Heart left ventricle (tissue), 13 donors: Measurements from ENCODE around the gene BMPR1A.

Experiments used
- CTCF ChIP-seq, 12 donors: fragments of 200-600 bp; sonication (generic) in 4 of 12; IDR thresholded peaks; one replicate each; pipeline versions ENCODE4 v1.5.0 to v1.8.0; 2018 to 2022; ENCODE audit warnings: antibody characterized with exemption in 12 of 12, mild to moderate bottlenecking in 5 of 12
- POLR2A ChIP-seq, 2 donors: fragments of 450-650 bp; IDR thresholded peaks; one replicate each; pipeline ENCODE4 v1.6.1; 2017; ENCODE audit warnings: antibody characterized with exemption in 2 of 2, mild to moderate bottlenecking in 2 of 2, moderate library complexity in 2 of 2
- donor health status: ischemic (EF 13 %, LVEDD 7.1; RV severe dilation, severe dysfunction).
- donor health status: DM: no; HTN: yes; CAD: no.
- donor health status: DM: no; HTN: no; CAD: no.
- donor health status: ischemic (EF 25% LVEDD 6.9; RV normal size, moderate dysfunction).
- donor health status: ischemic (EF 25% LVEDD 5.7; RV mildly dilated, moderate dysfunction).
- donor health status: ischemic (EF 35%, LVEDD 5.7; RV mildly dilated, moderate dysfunction).
- donor health status: nonischemic (EF 11% LVEDD 7.7; RV severe dilation, severe dysfunction).
- donor health status: DM: yes; HTN: yes; CAD: no.
- donor health status: PGD.
- donor health status: ischemic (EF 29% LVEDD 5.4; RV normal size, mild dysfunction).
- donor health status: nonischemic (EF 23%, LVEDD 6.1; RV moderate dilation, normal function).

- no peak for TF ChIP-seq CTCF (IDR thresholded peaks at IDR 0.05)
- TF ChIP-seq POLR2A (IDR thresholded peaks at IDR 0.05) = no peak
Measured at GRCh38 chr10:86904600-86904999, 148.2 kb downstream of the BMPR1A start.
